Measurements from ENCODE around the gene SCN3A.

SCN3A gene

DNA sequence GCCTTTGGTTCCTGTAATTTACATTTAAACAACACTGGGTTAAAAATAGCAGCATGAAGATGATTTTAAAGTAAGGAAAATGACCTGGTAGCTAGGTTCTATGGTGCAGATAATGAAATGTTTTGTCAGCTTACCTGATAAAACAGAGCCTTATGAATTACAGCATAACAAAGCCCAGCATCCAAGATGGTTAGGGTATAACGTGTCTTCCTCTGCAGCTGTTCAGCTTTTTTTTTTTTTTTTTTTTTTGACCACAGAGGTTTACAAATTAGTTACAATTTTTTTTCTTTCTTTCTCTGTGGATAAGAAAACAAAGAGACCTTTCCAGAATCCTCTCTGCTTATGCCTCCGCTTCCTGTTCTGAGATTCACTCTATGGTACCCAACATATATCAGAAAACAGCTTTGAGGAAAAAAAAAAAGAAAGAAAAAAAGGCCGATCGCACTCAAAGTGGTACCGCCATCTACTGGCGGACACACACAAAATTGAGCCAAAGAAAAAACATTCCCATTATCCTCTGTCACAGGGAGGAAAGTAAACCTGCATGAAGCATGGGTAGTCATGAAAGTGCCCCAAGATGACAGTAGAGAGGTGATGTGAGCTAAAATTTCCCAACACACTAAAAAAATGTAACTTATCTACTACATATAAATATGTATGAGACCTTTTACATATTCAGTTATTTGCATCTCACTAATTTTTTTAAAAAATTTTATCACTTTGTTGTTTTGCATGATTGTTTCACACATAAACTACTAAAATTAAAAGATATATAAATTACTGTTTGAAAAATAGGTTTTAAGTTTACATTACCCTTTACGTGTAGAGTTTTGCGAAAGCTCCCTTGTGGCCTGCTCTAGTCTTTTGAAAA is at the start of gene SCN3A:
SCN3A (minus strand) TSS at position 362 of the 871 bp plus-strand sequence. CDS start 27,656 bp downstream, outside the sequence.
- DNase-seq (ENCODE audit: low spot score): peak; percentile 42

- no peak for DNase-seq (ENCODE audit: low spot score)
These were observed 49.3 kb upstream of the SCN3A start for GRCh38 chr2:165253178-165253577.

- DNase-seq (ENCODE audit: low spot score): no peak
These were observed 47.5 kb upstream of the SCN3A start for GRCh38 chr2:165251366-165251765.

DNA sequence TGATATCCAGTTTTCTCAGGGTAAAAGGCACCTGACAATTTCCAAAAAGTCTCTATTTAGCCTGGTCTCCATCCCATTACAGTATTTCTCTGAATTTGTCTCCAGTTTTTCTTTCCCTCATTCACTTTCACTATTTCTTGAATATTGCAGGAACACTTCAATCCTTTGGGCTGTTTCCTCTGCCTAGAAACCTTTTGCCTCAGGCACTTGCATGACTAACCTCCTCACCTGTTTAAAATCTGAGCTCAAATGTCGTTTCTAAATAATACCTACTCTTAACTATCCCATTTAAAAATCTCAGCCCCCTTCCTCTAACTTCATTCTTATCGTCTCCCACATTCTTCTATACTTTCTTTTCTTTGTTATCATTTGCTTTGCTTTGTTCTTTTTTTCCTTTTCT is 44.4 kb upstream of the SCN3A start:
- DNase-seq (ENCODE audit: low spot score): no peak

DNA sequence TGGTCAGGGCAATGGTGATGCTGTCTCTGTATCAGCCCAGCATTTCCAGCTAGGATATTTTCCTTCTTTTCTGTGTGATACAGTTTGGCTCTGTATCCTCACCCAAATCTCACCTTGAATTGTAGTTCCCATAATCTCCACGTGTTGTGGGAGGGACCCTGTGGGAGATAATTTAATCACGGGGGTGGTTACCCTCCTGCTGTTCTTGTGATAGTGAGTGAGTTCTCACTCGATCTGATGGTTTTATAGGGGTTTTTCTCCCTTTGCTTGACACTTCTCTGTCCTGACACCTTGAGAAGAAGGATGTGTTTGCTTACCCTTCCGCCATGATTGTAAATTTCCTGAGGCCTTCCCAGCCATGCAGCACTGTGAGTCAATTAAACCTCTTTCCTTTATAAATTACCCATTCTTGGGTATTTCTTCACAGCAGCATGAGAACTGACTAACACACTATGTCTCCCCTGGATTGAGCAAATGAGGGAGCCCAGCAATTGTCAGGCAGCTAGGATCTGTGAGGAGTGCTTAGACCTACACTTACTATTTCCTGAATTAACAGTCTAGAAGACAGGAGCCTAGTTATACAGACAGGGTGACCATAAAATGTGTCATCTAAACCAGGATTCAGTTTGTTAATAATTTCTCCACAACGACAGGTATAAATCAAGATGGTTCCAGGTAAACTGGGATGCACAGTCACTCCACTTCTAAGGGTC is 41.4 kb upstream of the SCN3A start:
- no peak for DNase-seq (ENCODE audit: low spot score)

GRCh38 chr2:165240916-165241315 is 37.1 kb upstream of the SCN3A start:
- no peak for DNase-seq (ENCODE audit: low spot score)

- DNase-seq (ENCODE audit: low spot score): no peak
These were observed 36.1 kb upstream of the SCN3A start for GRCh38 chr2:165239856-165240515.

DNA sequence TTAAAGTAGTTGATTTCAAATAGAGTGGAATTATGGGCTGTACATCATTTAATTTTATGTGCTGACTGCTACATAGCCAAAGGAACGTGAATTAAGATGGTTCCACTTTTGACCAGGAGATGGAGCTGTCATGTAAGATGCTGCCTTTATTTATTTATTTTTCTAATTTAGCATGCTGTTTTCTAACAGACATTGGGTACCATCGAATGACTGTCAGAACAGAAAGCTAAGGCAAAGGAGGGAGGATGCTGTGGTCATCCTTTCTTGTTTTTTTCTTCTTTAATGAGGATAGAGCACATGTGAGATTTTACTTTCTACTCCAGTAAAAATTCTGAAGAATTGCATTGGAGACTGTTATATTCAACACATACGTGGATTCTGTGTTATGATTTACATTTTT is 35.4 kb upstream of the SCN3A start, which contains the start of gene SCN2A:
SCN2A (plus strand) TSS at position 185 of the 400 bp plus-strand sequence. CDS start 56,410 bp downstream, outside the sequence.
- peak; percentile 10 for DNase-seq (ENCODE audit: low spot score)

DNA sequence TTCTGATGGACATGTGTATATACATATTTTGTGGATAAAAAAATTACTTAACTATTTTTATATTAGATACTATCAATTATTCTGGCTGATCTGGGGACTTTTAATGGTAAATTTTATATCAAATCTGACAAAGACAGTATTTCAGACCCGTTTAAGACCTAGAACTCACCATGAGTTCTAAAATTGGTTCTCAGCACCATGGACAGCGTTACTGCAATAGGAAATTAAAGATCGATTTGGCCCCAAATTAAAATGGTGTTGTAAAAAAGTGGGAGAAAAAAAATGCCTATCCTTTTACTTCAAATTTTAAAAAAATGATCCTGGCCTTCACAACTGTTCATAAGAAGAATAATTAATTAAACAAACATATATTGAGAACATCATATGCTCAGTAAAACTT is 34.4 kb upstream of the SCN3A start:
- DNase-seq (ENCODE audit: low spot score): peak; percentile 7

- DNase-seq (ENCODE audit: low spot score): no peak
These were observed 33.2 kb upstream of the SCN3A start for GRCh38 chr2:165237056-165237455.

GRCh38 chr2:165227571-165227970 is 23.7 kb upstream of the SCN3A start:
- DNase-seq (ENCODE audit: low spot score): no peak

GRCh38 chr2:165224941-165225340 is 21.1 kb upstream of the SCN3A start:
- no peak for DNase-seq (ENCODE audit: low spot score)

GRCh38 chr2:165219481-165219880 is 15.6 kb upstream of the SCN3A start:
- no peak for DNase-seq (ENCODE audit: low spot score)

- no peak for DNase-seq (ENCODE audit: low spot score)
These were observed 10.2 kb upstream of the SCN3A start for GRCh38 chr2:165214093-165214492.

GRCh38 chr2:165208094-165208493 is 4.2 kb upstream of the SCN3A start:
- no peak for DNase-seq (ENCODE audit: low spot score)

- no peak for DNase-seq (ENCODE audit: low spot score)
These were observed 2.0 kb upstream of the SCN3A start for GRCh38 chr2:165205865-165206264.

DNA sequence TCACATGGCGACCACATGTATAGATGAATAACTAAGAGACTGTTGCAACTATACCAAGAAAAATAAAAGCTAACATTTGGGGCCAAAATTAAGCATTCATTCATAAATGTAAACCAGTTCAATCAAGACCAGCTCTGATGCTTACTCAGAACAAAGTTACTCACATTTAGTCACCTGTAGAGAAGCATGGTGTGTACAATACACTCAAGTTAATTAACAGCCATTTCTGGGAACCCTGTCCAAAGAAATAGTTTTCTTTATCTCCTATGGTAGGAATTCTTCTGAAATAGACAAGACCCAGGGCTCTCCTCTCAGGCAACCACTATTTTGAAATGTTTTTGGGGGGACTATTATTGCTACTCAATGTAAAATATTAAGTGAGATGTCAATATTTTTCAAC is 1.6 kb downstream of the SCN3A start:
- no peak for DNase-seq (ENCODE audit: low spot score)

GRCh38 chr2:165198181-165198580 is 5.7 kb downstream of the SCN3A start:
- no peak for DNase-seq (ENCODE audit: low spot score)

GRCh38 chr2:165197346-165197745 is 6.5 kb downstream of the SCN3A start:
- DNase-seq (ENCODE audit: low spot score): no peak

DNA sequence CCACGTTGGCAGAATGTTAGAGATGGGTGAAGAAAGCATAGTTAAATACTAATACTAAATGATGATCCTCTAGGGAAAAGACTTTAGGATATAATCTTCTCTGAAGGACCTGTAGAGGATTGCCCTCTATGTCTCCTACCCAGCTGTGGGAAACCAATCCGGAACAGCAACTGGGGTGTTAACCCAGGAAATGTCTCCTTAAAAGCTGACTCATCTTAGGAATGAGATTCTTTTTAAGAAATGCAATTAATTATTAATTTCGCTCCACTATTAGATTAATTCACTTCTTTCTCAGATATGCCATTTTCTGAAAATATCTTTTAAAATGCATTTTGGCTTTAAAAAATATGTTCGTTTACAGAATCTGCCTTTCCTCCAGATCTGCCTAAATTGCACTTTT is 7.4 kb downstream of the SCN3A start:
- no peak for DNase-seq (ENCODE audit: low spot score)

DNA sequence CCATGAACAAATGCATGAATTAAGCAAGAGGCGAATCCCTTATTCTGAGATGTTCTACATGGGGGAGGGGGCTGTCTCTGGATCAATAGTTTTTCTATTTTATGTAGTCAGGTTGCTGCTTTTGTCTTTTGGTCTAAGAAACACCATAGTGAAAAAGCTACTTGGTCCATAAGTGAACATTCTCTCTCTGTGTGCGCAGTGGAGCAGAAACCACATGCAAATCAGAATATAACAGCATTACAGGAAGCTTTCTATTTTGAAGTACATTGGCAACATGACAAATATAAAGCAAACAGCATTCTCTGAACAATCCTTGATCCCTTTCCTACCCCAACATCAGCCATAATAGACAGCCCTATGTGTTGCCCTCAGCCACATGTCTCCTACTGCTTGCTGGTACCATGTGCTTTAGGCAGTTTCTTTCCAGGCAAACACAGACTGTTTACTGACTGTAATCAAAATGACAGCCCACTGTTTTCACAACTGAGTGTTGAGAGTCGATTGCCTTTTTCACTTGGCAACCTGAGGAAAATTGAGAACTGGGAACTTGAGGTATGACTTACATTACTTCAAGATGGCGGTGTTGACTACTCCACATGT is 10.6 kb downstream of the SCN3A start:
- DNase-seq (ENCODE audit: low spot score): no peak

- DNase-seq (ENCODE audit: low spot score): no peak
These were observed 11.1 kb downstream of the SCN3A start for GRCh38 chr2:165192729-165193128.
